Measurements from ENCODE around the gene FAM237A.

GRCh38 chr2:206611736-206612135 is 30.6 kb upstream of the FAM237A start:
- TF ChIP-seq CTCF (CRISPR knock-in tag; IDR thresholded peaks at IDR 0.05) (no peak), POLR2A (IDR thresholded peaks at IDR 0.05; ENCODE audit: insufficient read depth in 1 of 2, low read depth in 2 of 2, low read length in 2 of 2) (no peak), JUN (CRISPR knock-in tag; IDR thresholded peaks at IDR 0.05) (no peak), NFE2L2 (IDR thresholded peaks at IDR 0.05; ENCODE audit: low read length) (no peak), CREB1 (IDR thresholded peaks at IDR 0.05) (no peak), CREB1 (CRISPR knock-in tag; IDR thresholded peaks at IDR 0.05) (no peak), RAD51 (IDR thresholded peaks at IDR 0.05; ENCODE audit: borderline replicate concordance) (no peak), ARNT2 (CRISPR knock-in tag; IDR thresholded peaks at IDR 0.05; ENCODE audit: low read depth) (no peak)
- TF ChIP-seq, protein P1, sequence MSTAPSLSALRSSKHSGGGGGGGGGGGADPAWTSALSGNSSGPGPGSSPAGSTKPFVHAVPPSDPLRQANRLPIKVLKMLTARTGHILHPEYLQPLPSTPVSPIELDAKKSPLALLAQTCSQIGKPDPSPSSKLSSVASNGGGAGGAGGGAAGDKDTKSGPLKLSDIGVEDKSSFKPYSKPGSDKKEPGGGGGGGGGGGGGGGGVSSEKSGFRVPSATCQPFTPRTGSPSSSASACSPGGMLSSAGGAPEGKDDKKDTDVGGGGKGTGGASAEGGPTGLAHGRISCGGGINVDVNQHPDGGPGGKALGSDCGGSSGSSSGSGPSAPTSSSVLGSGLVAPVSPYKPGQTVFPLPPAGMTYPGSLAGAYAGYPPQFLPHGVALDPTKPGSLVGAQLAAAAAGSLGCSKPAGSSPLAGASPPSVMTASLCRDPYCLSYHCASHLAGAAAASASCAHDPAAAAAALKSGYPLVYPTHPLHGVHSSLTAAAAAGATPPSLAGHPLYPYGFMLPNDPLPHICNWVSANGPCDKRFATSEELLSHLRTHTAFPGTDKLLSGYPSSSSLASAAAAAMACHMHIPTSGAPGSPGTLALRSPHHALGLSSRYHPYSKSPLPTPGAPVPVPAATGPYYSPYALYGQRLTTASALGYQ (CRISPR knock-in tag; IDR thresholded peaks at IDR 0.05), result no peak
- TF ChIP-seq, protein P2, sequence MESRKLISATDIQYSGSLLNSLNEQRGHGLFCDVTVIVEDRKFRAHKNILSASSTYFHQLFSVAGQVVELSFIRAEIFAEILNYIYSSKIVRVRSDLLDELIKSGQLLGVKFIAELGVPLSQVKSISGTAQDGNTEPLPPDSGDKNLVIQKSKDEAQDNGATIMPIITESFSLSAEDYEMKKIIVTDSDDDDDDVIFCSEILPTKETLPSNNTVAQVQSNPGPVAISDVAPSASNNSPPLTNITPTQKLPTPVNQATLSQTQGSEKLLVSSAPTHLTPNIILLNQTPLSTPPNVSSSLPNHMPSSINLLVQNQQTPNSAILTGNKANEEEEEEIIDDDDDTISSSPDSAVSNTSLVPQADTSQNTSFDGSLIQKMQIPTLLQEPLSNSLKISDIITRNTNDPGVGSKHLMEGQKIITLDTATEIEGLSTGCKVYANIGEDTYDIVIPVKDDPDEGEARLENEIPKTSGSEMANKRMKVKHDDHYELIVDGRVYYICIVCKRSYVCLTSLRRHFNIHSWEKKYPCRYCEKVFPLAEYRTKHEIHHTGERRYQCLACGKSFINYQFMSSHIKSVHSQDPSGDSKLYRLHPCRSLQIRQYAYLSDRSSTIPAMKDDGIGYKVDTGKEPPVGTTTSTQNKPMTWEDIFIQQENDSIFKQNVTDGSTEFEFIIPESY (CRISPR knock-in tag; IDR thresholded peaks at IDR 0.05), result no peak
